K562 (cell line): ENCODE results near the gene THAP11. TPM values are rescaled to one million over a fixed set of nuclear protein-coding genes. Genes with fewer than 3 reads are reported as not detected.

Experiments used
- AFF1 ChIP-seq, 2 experiments: fragments of 450-650 bp; IDR thresholded peaks; 2 replicates each; pipeline ENCODE4 v1.6.1; 2018; ENCODE audit warnings: mild to moderate bottlenecking in 2 of 2, low read depth in 1 of 2; ENCODE audit not compliant: partially characterized antibody in 2 of 2
- ATF7 ChIP-seq: fragments of 450-650 bp; IDR thresholded peaks from 2 replicates; pipeline ENCODE4 v1.7.1; 2014; ENCODE audit warnings: mild to moderate bottlenecking, moderate library complexity
- CBFB ChIP-seq: sonication (generic); formaldehyde crosslinking; IDR thresholded peaks from 2 replicates; pipeline ENCODE4 v1.4.0; 2020; ENCODE audit warnings: mild to moderate bottlenecking, missing genetic modification reagents
- ELF4 ChIP-seq: fragments of 450-650 bp; formaldehyde crosslinking; IDR thresholded peaks from 2 replicates; pipeline ENCODE4 v1.4.0; 2022; ENCODE audit warnings: missing genetic modification characterization
- ETV1 ChIP-seq: fragments of 450-650 bp; conservative IDR thresholded peaks from 2 replicates; pipeline ENCODE4 v1.6.1; 2016; ENCODE audit warnings: missing genetic modification characterization, control low read depth, low read depth, missing compliant biosample characterization
- FOXK1 ChIP-seq: sonication (generic); formaldehyde crosslinking; IDR thresholded peaks from 2 replicates; pipeline ENCODE4 v1.8.0; 2022; ENCODE audit warnings: missing genetic modification reagents, mild to moderate bottlenecking, borderline replicate concordance
- GABPB1 ChIP-seq: sonication (generic); formaldehyde crosslinking; IDR thresholded peaks from 2 replicates; pipeline ENCODE4 v1.8.0; 2022; ENCODE audit warnings: mild to moderate bottlenecking, missing genetic modification reagents
- HNRNPH1 ChIP-seq: fragments of 200-400 bp; formaldehyde crosslinking; optimal IDR thresholded peaks from 2 replicates; pipeline ENCODE3; 2017; ENCODE audit warnings: low read depth, mild to moderate bottlenecking, low read length, moderate library complexity
- ILK ChIP-seq: fragments of 450-650 bp; IDR thresholded peaks from 2 replicates; pipeline ENCODE4 v1.6.1; 2016; ENCODE audit warnings: missing genetic modification characterization, low read depth, mild to moderate bottlenecking, missing compliant biosample characterization, moderate library complexity, borderline replicate concordance
- KHSRP ChIP-seq: fragments of 450-650 bp; IDR thresholded peaks from 2 replicates; pipeline ENCODE4 v1.6.1; 2017
- MAX ChIP-seq: sonication (generic); formaldehyde crosslinking; IDR thresholded peaks from 2 replicates; pipeline ENCODE4 v1.9.0; 2022; ENCODE audit warnings: mild to moderate bottlenecking, missing genetic modification reagents
- NEUROD1 ChIP-seq: fragments of 150-350 bp; IDR thresholded peaks from 2 replicates; pipeline ENCODE4 v1.6.1; 2014; ENCODE audit warnings: borderline replicate concordance, low read length, low read depth; ENCODE audit not compliant: partially characterized antibody
- NKRF ChIP-seq: fragments of 450-650 bp; IDR thresholded peaks from 2 replicates; pipeline ENCODE4 v1.6.1; 2016; ENCODE audit warnings: borderline replicate concordance
- NR4A1 ChIP-seq, 2 experiments: fragments of 250-450 bp in 1 of 2; fragments of 450-650 bp in 1 of 2; sonication (Bioruptor Pico) in 1 of 2; IDR thresholded peaks; 2 replicates each; pipeline versions ENCODE4 v1.4.0 to v1.6.1; 2016 to 2020; ENCODE audit warnings: mild to moderate bottlenecking in 2 of 2, missing compliant biosample characterization in 1 of 2, missing genetic modification characterization in 1 of 2, moderate library complexity in 1 of 2
- OTX1 ChIP-seq: fragments of 450-650 bp; formaldehyde crosslinking; IDR thresholded peaks from 2 replicates; pipeline ENCODE4 v1.4.0; 2022; ENCODE audit warnings: mild to moderate bottlenecking
- STAT5B ChIP-seq: fragments of 250-450 bp; sonication (Bioruptor Pico); IDR thresholded peaks from 2 replicates; pipeline ENCODE4 v1.8.0; 2021; ENCODE audit warnings: mild to moderate bottlenecking, inconsistent platforms
- ZNF140 ChIP-seq: fragments of 250-450 bp; sonication (Bioruptor Pico); IDR thresholded peaks from 2 replicates; pipeline ENCODE4 v1.8.0; 2021; ENCODE audit warnings: moderate library complexity, mild to moderate bottlenecking, inconsistent platforms
- ZNF212 ChIP-seq: fragments of 450-650 bp; formaldehyde crosslinking; IDR thresholded peaks from 2 replicates; pipeline ENCODE4 v1.4.0; 2020; ENCODE audit warnings: mild to moderate bottlenecking
- ZNF282 ChIP-seq: sonication (generic); formaldehyde crosslinking; IDR thresholded peaks from 2 replicates; pipeline ENCODE4 v1.8.1; 2023; ENCODE audit warnings: missing genetic modification reagents
- ZNF354B ChIP-seq: fragments of 250-450 bp; sonication (Bioruptor Pico); IDR thresholded peaks from 2 replicates; pipeline ENCODE4 v1.4.0; 2020
- ZNF431 ChIP-seq: sonication (generic); formaldehyde crosslinking; IDR thresholded peaks from 2 replicates; pipeline ENCODE4 v1.8.0; 2022; ENCODE audit warnings: mild to moderate bottlenecking, missing genetic modification reagents
- ZSCAN32 ChIP-seq: fragments of 450-650 bp; formaldehyde crosslinking; IDR thresholded peaks from 2 replicates; pipeline ENCODE4 v1.4.0; 2020; ENCODE audit warnings: mild to moderate bottlenecking, moderate library complexity
- polyA plus RNA-seq, 8 experiments: library from polyadenylated mRNA; depleted of rRNA in 4 of 8; stranded (reverse) in 5 of 8; unstranded in 3 of 8; fragments of >200 nt; fragmentation: Nextera tagmentation in 2 of 8; fragmentation: Illumina TruSeq in 1 of 8; extraction: Ambion mirVana in 2 of 8; extraction: Trizol in 1 of 8; gene quantifications; 2 replicates each; pipeline versions ENCODE4 v1.2.1 to v1.2.3, GENCODE V29; 2011 to 2014; ENCODE audit warnings: inconsistent platforms in 1 of 8, missing spikeins in 1 of 8
- total RNA-seq, 7 experiments: library from RNA; depleted of rRNA in 6 of 7; stranded (reverse); fragments of >200 nt in 6 of 7; fragmentation: Illumina TruSeq in 2 of 7; extraction: Trizol in 2 of 7; gene quantifications; 2 replicates each; pipeline versions ENCODE4 v1.2.1 to v1.2.3, GENCODE V29; 2011 to 2021; ENCODE audit warnings: low replicate concordance in 1 of 7

THAP11 gene
- total and polyA plus RNA-seq, 9 of the 15 experiments (the other 6 are each of a cell fraction or from before 2014, with no cell fraction given), result 2.4 to 31.6 (median 21.4) TPM

DNA sequence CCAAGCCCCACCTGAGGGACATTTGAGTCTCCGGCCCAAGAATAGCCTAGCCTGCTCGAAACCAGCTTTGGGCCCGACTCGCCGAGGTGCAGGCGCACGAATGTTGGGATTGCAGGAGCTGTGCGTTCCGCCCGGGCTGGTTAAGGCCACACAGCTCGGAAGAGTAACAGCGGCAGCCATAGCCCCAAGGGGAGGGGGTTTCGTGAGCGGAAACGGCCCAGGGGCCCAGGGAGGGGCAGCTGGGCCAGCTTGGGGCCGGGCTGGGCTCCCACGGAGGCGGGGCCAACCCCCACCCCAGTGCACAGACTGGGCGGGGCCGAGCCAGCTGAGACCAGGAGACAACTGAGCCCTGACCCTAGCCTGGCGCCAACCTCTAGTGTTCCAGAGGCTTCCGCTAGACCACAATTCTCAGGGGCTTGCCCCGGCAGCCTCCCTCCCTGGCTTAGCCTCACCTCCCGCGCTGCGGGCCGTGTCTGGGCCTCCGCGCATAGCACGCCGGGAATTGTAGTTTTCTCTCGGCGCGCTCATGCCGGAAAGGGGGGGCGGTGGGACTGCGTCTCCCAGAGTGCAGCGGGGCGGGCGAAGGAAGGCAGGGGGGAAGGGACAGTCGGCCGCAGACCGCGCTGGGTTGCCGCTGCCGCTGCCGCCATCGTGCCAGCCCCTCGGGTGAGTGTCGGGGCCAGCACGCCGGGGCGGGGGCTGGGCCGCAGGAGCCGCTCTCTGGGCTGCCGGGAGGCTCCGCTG is 4.4 kb downstream of the THAP11 start, which contains the start of gene NUTF2 (continued):
- TF ChIP-seq ZNF282 (CRISPR knock-in tag) (no peak), NKRF (no peak), MAX (CRISPR knock-in tag) (peak; percentile 88), HNRNPH1 (no peak), ZNF140 (CRISPR knock-in tag) (no peak), ZSCAN32 (no peak), KHSRP (no peak), FOXK1 (CRISPR knock-in tag) (no peak), ELF4 (CRISPR knock-in tag) (no peak), GABPB1 (peak; percentile 87), ETV1 (peak; percentile 85), OTX1 (CRISPR knock-in tag) (peak; percentile 48; the same call in 1 of the 2 replicates), NR4A1 (CRISPR knock-in tag; IDR thresholded peaks at IDR 0.05) (0 out of 2 replicates have a peak, but pooled peaks have one; percentile 29), NR4A1 (tag; IDR thresholded peaks at IDR 0.05) (no peak), CBFB (CRISPR knock-in tag) (no peak), ZNF212 (CRISPR knock-in tag) (no peak), NEUROD1 (peak; percentile 50), ZNF431 (CRISPR knock-in tag) (peak; percentile 80), ILK (tag) (no peak), STAT5B (CRISPR knock-in tag) (no peak), ATF7 (peak; percentile 85), ZNF354B (CRISPR knock-in tag) (no peak), AFF1 (IDR thresholded peaks at IDR 0.05; ENCODE audit: low read depth in 1 of 2, partially characterized antibody in 2 of 2) (peak; percentile 37 to 98)
